IgD-negative memory B cell (primary cell): ENCODE results near the gene ADAM22. TPM values are rescaled to one million over a fixed set of nuclear protein-coding genes. Genes with fewer than 3 reads are reported as not detected.
A peak's percentile ranks its signal among the peaks of the same experiment; 100 is the strongest.

Experiments used
- H3K27ac Mint-ChIP-seq, 3 donors: one replicate each; pipeline ENCODE4 v1.8.0; 2020 to 2022; ENCODE audit warnings: mild to moderate bottlenecking in 3 of 3, mixed read lengths in 3 of 3, moderate library complexity in 1 of 3
- H3K27me3 Mint-ChIP-seq: one replicate; pipeline ENCODE4 v1.8.0; 2021; ENCODE audit warnings: mixed read lengths
- H3K36me3 Mint-ChIP-seq: one replicate; pipeline ENCODE4 v1.8.0; 2020; ENCODE audit warnings: mild to moderate bottlenecking, mixed read lengths
- H3K4me1 Mint-ChIP-seq, 3 donors: one replicate each; pipeline ENCODE4 v1.8.0; 2020 to 2022; ENCODE audit warnings: mixed read lengths in 3 of 3, mild to moderate bottlenecking in 1 of 3
- H3K4me3 Mint-ChIP-seq, 4 donors: one replicate each; pipeline ENCODE4 v1.8.0; 2020 to 2022; ENCODE audit warnings: mild to moderate bottlenecking in 4 of 4, mixed read lengths in 4 of 4, moderate library complexity in 3 of 4
- H3K9me3 Mint-ChIP-seq, 3 donors: one replicate each; pipeline ENCODE4 v1.8.0; 2020 to 2021; ENCODE audit warnings: mixed read lengths in 3 of 3, mild to moderate bottlenecking in 1 of 3
- polyA plus RNA-seq: library from polyadenylated mRNA; unstranded; fragments of 300-500 nt; fragmentation: Illumina TruSeq; gene quantifications from one replicate; pipeline ENCODE4 v1.2.3, GENCODE V29; 2021

Gene ADAM22
- polyA plus RNA-seq, 1 donor from 2014 or later = 0.23 TPM

DNA sequence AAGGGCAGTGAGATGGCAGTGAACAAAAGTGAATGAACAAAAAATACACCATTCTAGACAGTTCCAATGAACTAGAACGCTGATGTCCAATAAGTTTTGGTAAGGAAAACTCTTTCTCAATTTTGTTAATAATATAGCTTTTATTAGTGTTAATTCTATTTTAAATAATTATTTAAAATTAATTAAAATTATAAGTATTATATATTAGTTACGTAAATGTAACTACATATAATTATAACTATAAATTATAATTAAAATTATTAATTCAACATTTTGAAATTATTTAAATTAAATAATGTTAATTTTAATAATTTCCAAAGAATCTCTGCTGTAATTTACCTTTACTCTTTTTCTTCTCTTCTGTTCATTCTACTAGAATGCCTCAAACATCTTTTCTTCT is 280.4 kb downstream of the ADAM22 start:
- no peaks in the 10 kb centered on the region for H3K27me3 Mint-ChIP-seq
- peak overlapping the region in 1 of 4 donors; percentile 21 for H3K4me3 Mint-ChIP-seq
- H3K4me1 Mint-ChIP-seq = peaks cover 14 to 16% (median 15%) of the 10 kb centered on the region in 3 donors
- H3K36me3 Mint-ChIP-seq = peaks cover 2% of the 10 kb centered on the region
- no peak overlapping the region for H3K27ac Mint-ChIP-seq
- H3K9me3 Mint-ChIP-seq = no peaks in the 10 kb centered on the region

DNA sequence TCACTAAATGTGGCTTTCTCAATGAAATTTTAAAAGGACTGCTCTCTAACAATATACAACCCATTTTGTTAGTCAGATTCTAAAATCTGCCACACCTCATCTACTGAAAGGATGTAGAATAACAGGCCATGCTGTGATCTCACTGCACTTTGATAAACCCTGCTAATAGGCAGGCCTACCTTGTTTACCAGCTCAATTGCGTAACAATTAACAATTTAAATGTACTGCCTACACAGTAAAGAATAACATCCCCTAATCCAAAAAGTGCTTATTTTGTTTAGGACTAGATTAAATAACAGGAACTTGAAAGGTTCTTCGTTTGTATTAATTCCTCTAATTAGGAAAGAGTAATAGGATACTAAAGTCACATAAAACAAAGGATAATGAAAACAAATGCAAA is 281.2 kb downstream of the ADAM22 start:
- H3K4me3 Mint-ChIP-seq = no peak overlapping the region
- H3K27me3 Mint-ChIP-seq = no peaks in the 10 kb centered on the region
- H3K36me3 Mint-ChIP-seq = peaks cover 2% of the 10 kb centered on the region
- peaks cover 14 to 19% (median 16%) of the 10 kb centered on the region in 3 donors for H3K4me1 Mint-ChIP-seq
- no peaks in the 10 kb centered on the region for H3K9me3 Mint-ChIP-seq
- H3K27ac Mint-ChIP-seq = no peak overlapping the region

DNA sequence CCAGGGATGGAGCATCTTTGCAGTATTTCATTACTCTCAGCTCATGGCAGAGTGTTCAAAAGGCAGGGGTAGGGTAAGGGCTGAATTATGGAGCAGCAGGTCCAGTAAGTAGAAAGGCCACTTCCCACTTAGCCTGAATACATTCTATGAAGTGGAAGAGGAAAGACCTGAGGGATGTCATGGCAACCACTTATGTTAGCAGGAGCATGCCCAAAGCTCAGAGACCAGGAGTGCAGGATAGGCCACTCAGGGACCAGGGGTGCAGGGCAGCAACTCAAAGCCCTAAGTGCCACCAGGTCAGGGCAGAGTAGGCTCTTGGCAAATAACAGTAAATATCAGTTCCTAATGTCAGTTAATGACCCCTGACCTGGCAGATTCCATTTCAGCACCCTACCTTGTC is 282.2 kb downstream of the ADAM22 start:
- H3K4me1 Mint-ChIP-seq = peaks cover 19 to 21% (median 21%) of the 10 kb centered on the region in 3 donors
- no peak overlapping the region for H3K27ac Mint-ChIP-seq
- H3K4me3 Mint-ChIP-seq = no peak overlapping the region
- no peaks in the 10 kb centered on the region for H3K9me3 Mint-ChIP-seq
- no peaks in the 10 kb centered on the region for H3K27me3 Mint-ChIP-seq
- peaks cover 2% of the 10 kb centered on the region for H3K36me3 Mint-ChIP-seq

DNA sequence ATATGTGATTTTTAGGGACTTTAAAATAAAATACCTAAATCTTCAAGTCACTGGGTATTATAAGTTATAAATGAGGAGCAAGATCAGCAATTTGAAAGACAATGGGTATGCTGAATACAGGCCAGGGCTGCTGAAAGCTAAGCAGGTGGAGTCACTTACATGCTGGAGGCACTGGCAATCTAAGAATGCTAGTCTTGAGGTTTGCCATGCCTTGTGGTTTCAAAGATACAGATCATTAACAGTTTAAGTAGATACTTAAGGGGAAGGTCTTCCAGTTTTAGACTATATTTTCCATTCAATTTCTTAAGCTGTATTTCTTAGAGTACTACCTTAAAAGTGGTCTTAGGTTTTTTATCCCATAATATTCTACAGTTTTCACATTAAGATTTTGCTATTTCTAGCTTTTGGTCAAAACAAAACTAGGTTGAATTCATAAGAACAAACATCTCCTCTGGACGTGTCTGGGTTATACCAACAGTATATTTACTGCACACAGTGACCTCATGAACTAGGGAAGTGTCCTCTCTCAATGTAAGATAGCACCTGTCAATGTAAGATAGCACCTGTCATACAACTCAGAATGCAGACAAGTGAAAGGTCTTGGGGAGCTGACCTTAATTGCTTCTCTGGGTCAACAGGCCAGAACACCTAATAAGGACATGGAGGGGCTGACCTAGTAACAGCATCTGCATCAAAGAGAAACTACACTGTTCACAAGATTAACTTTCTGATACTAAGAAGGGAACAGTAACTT is 283.8 kb downstream of the ADAM22 start:
- Mint-ChIP-seq H3K36me3 (peaks cover 2% of the 10 kb centered on the region), H3K9me3 (no peaks in the 10 kb centered on the region), H3K4me3 (peak overlapping the region; percentile 89 to 97 (median 94)), H3K4me1 (peaks cover 20 to 22% (median 21%) of the 10 kb centered on the region in 3 donors), H3K27ac (peak overlapping the region; percentile 60 to 94 (median 80)), H3K27me3 (no peaks in the 10 kb centered on the region)

DNA sequence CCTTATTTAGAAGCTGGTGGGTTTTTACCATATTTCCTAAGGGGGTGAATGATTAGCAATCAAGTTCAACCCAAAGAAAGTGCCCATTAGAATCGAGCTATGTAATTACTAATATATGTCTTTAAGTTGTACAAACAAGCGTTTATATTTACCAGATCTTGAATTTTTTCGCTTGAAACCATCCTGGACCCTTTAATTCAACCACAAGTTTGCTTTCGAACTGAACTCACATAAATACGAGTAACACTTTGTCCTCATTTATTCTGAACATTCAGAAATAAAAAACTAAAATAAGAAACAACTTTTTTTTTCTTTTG is 284.3 kb downstream of the ADAM22 start:
- Mint-ChIP-seq H3K27ac (peak overlapping the region; percentile 60 to 94 (median 80)), H3K4me1 (peaks cover 18 to 21% (median 20%) of the 10 kb centered on the region in 3 donors), H3K27me3 (no peaks in the 10 kb centered on the region), H3K9me3 (no peaks in the 10 kb centered on the region), H3K4me3 (peak overlapping the region; percentile 89 to 97 (median 94)), H3K36me3 (peaks cover 2% of the 10 kb centered on the region)

DNA sequence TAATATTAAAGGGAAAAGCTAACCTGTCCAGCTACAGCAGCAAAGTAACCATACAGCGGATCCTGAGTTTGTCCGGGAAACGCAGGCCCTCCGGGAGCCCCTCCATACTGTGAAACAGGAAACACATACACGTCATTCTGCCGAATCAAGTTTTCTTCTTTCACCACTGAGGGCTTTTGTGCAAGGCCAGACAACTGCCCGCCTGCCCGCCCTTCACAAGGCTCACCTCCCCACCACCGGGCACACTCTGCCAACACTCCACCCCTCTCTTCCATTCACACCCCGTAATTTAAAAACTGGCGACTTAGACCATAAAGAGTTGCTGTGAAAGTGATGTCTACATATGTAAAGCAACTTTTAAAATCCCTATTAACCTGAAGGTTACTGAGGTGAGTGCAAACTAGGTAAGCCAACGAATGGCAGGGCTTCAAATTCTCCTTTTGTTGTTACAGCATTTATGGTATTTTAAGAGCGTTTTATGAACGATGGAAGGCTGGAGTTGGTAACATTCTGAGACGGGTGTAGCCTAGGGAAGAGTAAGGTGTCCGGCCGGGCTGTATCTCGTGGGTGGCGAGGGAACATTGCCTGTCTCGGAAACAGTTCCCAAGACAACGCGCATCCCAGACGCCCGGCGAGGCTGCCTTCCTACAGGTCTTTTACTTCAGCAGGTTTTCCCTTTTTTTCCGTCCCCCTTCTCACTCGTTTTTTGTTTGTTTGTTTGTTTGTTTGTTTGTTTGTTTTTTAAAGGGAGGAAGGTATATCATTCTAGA is 285.0 kb downstream of the ADAM22 start:
- H3K27ac Mint-ChIP-seq = peak overlapping the region; percentile 60 to 94 (median 80)
- no peaks in the 10 kb centered on the region for H3K9me3 Mint-ChIP-seq
- peak overlapping the region; percentile 89 to 97 (median 94) for H3K4me3 Mint-ChIP-seq
- H3K4me1 Mint-ChIP-seq = peaks cover 18 to 20% (median 20%) of the 10 kb centered on the region in 3 donors
- H3K27me3 Mint-ChIP-seq = no peaks in the 10 kb centered on the region
- H3K36me3 Mint-ChIP-seq = peaks cover 1% of the 10 kb centered on the region

DNA sequence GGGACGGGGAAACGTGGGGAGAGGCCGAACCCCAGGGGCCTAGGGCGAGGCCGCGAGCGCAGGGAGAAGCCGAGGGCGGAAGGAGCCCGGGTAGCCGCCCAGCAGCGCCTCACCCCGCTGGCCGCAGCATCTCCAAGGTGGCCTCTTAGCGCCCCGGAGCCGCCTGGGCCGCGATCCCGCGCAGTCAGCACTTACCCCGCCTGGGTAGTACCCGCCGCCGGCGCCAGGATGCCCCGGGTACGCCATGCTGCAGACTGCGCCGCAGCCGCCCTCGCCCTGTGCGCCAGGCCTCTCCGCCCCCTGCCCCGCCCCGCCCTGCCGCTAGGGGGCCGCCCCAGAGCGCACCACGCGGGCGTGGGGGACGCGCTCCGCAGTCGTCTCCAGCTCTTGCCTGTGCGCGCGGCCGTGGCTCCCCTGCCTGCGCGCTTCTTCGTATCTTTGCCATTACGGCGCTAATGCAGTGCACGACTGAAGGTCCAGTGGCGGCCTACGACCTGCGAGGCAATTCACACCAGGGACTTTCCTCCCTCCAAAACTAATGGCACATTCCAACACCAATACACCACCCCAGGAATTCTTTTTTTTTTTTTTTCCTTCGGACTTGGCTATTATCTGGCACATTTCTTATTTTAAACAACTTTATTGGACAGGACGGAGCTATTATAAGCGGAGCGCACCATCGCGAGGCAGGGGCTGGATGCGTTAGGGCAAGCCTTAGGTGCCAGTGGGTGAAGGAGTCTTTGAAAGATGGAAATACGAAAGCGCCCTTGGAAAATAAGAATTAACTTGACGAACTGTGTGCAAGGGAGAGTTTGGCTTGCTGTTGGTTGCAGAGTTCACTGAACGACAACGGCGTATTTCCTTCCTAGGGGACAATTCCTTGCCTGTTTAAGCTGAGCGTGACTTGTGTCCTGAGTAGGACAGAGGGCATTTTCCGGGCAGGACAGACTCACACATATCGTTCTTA is 286.0 kb downstream of the ADAM22 start, which contains the start of gene SRI:
SRI (minus strand) TSS at position 258 of the 967 bp plus-strand sequence; CDS start at position 246, 12 bp downstream.
- Mint-ChIP-seq H3K36me3 (no peaks in the 10 kb centered on the region), H3K27me3 (no peaks in the 10 kb centered on the region), H3K4me3 (peak within 1 kb of the TSS; percentile 89 to 97 (median 94)), H3K4me1 (peaks cover 15 to 20% (median 18%) of the 10 kb centered on the region in 3 donors), H3K27ac (peak within 1 kb of the TSS; percentile 80 to 95 (median 94)), H3K9me3 (no peaks in the 10 kb centered on the region)

DNA sequence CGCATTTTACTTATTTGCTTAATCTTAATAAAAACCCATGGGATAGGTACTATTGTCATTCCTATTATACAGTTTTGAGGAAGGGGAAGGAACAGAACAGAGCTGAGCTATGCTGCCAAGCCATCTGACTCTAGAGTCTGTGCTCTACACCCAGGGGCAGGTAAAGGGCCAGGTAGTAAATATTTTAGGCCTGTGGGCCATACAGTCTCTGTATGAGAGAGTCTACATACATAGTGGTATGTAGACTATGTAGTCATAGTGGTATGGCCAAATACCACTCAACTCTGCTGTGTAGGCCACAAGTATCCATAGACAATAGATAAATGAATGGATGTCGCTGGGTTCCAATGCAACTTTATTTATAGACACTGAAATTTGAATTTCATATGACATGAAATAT is 289.2 kb downstream of the ADAM22 start:
- H3K27ac Mint-ChIP-seq = no peak overlapping the region
- H3K4me3 Mint-ChIP-seq = no peak overlapping the region
- H3K4me1 Mint-ChIP-seq = peaks cover 10 to 12% (median 11%) of the 10 kb centered on the region in 3 donors
- H3K9me3 Mint-ChIP-seq = no peaks in the 10 kb centered on the region
- peaks cover under 1% of the 10 kb centered on the region for H3K36me3 Mint-ChIP-seq
- H3K27me3 Mint-ChIP-seq = no peaks in the 10 kb centered on the region

DNA sequence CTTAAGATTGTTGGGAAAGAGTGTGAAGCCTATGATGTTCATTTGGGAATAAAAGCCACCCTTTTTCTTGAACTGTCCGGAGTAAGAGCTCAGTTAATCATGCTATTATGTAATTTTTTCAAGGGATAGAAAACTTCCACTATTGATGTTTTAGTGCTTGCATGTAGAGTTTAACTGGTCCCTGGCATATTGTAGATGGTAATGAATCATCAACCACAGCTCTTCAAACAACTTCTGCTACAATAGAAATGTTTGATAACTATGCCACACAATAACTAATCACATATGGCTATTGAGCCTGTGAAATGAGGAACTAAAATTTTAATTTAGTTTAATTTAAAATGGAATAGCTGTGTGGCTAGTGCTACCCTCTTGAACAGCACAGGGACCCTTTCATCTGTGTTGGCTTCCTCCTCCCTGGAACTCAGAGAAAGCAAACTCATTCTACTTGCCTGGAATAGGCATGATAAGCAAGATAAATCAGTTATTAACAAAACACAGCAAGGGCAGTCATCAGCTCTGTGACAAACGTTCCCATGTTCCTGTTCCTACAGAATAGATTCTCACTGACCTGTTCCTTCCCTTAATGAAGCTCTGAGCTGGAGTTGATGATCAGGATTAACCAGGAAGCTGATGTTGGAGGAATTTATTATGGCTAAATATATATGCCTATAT is 290.7 kb downstream of the ADAM22 start:
- H3K4me1 Mint-ChIP-seq = peaks cover 5 to 8% (median 6%) of the 10 kb centered on the region in 3 donors
- no peaks in the 10 kb centered on the region for H3K27me3 Mint-ChIP-seq
- peaks cover 2% of the 10 kb centered on the region for H3K36me3 Mint-ChIP-seq
- peak overlapping the region in 1 of 4 donors; percentile 25 for H3K4me3 Mint-ChIP-seq
- peaks cover 0 to 5% (median 2%) of the 10 kb centered on the region in 3 donors for H3K9me3 Mint-ChIP-seq
- H3K27ac Mint-ChIP-seq = no peak overlapping the region

DNA sequence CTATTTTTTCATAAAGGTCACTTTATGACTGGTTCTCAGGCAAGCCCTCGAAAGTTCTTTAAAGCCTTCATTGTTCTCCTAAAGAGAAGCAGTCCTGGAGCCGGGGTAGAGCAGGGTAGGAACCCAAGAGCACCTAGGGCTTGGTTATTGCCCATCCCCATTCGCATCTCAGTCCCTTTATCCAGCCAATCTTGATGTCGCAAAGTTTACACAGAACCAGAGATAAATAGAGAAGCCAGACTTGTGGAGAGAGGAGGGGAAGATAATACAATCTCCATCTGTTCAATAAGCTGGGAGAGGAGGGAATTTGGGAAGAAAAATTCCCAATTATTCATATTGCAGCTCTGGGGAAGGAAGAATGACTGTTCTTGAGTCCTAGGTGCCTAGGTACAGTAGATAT is 292.1 kb downstream of the ADAM22 start:
- Mint-ChIP-seq H3K4me3 (no peak overlapping the region), H3K27ac (no peak overlapping the region), H3K4me1 (peaks cover 0 to 2% (median 1%) of the 10 kb centered on the region in 3 donors), H3K36me3 (peaks cover 2% of the 10 kb centered on the region), H3K9me3 (peaks cover 0 to 5% (median 2%) of the 10 kb centered on the region in 3 donors), H3K27me3 (no peaks in the 10 kb centered on the region)

DNA sequence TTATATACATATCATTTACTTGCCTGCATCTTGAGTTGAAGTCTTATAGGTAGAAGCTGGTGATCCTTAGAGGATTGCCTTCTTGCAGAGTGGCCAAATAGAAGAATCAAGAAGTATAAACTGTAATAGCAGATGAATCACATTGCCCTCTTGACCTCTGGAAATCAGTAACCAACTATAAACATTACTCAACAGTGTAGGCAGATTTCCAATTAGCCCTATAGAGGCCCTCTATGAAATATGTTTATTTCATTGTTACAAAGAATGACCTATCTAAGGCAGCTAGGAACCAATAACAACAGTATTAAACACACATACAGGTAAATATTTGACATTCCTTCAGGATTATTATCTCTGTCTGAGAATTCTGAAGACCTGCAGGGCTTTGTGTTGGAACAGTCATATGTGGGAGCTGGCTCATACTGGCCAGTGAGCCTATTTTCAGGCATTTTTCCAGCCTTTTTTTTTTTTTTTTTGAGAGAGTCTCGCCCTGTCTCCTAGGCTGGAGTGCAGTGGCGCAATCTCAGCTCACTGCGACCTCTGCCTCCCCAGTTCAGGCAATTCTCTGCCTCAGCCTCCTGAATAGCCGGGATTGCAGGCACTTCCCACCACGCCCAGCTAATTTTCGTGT is 292.9 kb downstream of the ADAM22 start:
- no peaks in the 10 kb centered on the region for H3K4me1 Mint-ChIP-seq

DNA sequence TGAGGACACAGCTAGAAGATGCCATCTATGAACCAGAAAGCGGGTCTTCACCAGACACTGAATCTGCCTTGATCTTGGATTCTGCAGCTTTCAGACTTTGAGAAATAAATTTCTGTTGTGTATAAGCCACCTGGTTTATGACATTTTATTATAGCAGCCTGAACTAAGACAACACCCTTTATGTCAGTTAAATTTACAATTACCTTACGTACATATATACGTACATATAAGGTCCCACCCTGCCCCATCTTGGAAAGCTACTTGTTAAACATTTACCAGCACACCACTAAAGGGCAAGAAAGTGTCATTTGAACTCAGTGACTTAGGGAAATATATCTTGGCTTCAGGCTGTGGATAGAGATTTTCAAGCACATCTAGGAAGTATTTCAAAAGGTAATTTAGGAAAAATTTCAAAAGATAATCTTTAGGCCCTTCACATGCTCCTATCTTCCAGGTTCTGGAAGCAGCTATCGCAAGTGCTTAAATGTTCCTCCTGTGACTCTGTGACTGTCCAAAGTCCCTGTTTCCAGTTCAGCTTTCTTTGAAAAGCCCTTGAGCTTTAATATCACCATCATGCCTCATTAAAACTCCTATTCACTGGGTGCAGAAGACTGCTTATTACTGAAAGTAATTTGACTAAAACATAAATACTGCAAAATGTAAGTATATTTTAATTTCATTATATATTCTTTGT is 295.4 kb downstream of the ADAM22 start:
- no peak overlapping the region for H3K27ac Mint-ChIP-seq
- peaks cover 2% of the 10 kb centered on the region for H3K27me3 Mint-ChIP-seq
- peaks cover 0 to 5% (median 2%) of the 10 kb centered on the region in 3 donors for H3K9me3 Mint-ChIP-seq
- no peaks in the 10 kb centered on the region for H3K4me1 Mint-ChIP-seq
- H3K36me3 Mint-ChIP-seq = peaks cover 2% of the 10 kb centered on the region
- H3K4me3 Mint-ChIP-seq = no peak overlapping the region

More for the DNA sequence above, 292.9 kb downstream of the ADAM22 start:
- no peak overlapping the region for H3K27ac Mint-ChIP-seq
- no peak overlapping the region for H3K4me3 Mint-ChIP-seq
- H3K27me3 Mint-ChIP-seq = no peaks in the 10 kb centered on the region
- H3K9me3 Mint-ChIP-seq = peaks cover 0 to 5% (median 2%) of the 10 kb centered on the region in 3 donors
- H3K36me3 Mint-ChIP-seq = peaks cover 2% of the 10 kb centered on the region

DNA sequence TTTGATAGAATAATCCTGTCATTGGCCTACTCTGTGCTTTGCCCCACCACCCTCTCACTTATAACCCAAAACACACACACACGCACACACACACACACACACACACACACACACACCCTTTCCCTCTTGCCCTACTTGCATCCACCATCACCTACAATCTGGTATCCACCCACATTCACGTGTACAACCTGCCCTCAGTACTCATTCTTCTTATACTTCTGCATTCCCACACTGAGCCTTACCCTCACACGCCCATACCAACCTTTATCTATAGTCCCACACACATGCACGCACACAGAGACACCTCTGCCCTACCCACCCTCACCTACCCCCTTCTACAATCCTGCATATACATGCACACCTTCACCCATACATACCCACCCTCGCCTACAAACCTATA is 296.6 kb downstream of the ADAM22 start:
- no peaks in the 10 kb centered on the region for H3K4me1 Mint-ChIP-seq
- H3K27me3 Mint-ChIP-seq = peaks cover 2% of the 10 kb centered on the region

More for the DNA sequence above, 296.6 kb downstream of the ADAM22 start:
- Mint-ChIP-seq H3K4me3 (no peak overlapping the region), H3K36me3 (peaks cover 2% of the 10 kb centered on the region), H3K27ac (no peak overlapping the region), H3K9me3 (peaks cover 0 to 5% (median 2%) of the 10 kb centered on the region in 3 donors)
